ENCODE results near the gene KRTAP9-7. TPM values are rescaled to one million over a fixed set of nuclear protein-coding genes. Genes with fewer than 3 reads are reported as not detected.

KRTAP9-7 gene
- total RNA-seq, 1 donor from 2014 or later: not detected

DNA sequence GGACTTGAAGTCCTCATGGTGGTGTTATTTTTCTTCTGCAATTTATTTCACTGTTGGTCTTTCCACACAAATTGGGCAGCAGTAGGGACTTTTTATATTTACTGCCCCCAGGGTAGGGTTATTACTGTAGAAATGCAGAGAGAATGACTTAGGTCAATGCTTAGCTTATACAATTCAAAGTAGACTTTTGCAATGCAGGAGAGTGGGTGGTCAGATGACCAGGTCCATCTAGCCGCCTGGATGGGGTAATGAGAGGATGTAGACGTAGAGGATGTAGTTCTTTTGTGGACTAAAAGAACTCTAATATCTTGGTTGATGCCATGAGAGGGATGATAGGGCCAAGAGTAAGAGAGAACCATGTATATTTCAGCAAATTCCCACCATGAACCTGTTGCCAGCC is 42.7 kb downstream of the KRTAP9-7 start:
- no peak for DNase-seq (ENCODE audit: low spot score)

DNA sequence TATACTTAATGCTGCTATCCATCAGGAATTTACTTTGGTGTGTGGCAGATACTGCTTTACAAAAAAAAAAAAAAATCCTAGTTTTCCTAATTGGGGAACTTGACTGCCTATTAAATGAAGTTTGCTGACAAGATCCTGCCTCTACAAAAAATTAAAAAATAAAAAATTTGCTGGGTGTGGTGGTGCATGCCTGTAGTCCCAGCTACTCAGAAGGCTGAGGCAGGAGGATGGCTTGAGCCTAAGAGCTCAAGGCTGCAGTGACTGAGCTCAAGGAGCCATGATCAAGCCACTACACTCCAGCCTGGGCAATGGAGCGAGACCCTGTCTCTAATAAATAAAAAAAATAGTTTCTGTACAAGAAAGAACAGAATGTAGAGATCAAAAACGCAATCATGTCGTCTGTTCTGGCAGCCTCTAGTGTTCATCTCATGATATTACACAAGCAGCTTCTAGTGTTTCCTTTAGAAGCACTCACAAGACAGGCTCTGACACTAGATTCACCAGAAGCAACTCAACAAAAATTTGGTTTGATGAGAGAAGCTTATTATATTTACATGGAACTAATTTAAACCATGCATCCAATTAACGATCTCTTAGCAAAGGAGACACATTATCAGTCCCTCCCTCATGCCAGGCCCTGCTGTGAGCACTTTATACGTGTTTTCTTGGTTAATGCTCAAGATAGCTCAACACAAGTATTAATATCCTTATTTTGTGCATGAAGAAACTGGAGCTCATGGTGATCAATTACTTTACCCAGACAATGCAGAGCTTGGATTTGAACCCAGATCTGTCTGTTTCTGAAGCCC is 46.8 kb downstream of the KRTAP9-7 start:
- DNase-seq (ENCODE audit: low spot score): no peak

DNA sequence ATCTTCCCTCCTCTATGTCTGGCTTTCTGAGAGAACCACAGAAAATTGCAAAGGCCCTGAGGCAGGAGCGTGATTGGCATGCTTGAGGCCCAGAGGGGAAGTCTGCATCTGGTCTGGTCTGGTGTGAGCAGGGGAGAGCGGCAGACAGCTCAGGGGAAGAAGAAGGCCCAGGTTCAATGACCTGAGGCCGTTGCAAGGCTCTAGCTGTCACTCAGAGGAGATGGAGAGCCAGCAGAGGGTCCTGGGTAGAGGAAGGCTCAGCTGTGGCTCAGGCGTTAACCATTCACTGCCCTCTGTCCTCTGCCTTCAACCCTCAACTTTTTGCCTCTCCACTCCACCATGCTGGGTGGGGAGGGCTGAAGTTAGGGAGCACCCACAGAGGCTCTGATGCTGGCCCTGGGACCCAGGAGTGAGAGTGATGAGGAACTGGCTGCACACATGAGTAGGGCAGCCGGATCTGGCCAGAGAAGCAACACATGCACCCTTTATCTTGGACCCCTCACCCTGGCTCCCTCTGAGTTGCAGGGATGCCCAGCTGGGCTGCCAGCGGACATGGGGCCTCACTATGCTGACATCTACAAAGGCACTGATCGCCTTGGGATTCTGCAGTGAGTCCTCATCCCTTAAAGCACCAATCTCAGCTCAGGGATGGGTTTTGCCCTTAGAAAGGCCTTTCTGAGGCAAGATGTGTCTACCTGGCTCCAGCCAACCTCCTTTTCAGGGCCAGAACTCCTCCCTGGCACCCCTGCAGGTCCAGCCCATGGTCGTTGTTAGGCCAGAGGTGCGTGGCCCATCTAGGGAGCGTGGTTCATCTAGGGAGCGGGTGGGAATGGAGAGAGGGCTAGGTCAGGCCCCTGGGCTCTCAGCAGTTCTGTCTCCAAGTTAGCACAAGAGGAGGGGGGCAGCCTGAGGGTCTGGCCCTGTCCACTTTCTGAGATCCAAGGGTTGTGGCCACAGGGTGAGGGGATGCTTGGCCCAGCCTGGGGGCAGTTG is 47.7 kb downstream of the KRTAP9-7 start:
- no peak for DNase-seq (ENCODE audit: low spot score)

DNA sequence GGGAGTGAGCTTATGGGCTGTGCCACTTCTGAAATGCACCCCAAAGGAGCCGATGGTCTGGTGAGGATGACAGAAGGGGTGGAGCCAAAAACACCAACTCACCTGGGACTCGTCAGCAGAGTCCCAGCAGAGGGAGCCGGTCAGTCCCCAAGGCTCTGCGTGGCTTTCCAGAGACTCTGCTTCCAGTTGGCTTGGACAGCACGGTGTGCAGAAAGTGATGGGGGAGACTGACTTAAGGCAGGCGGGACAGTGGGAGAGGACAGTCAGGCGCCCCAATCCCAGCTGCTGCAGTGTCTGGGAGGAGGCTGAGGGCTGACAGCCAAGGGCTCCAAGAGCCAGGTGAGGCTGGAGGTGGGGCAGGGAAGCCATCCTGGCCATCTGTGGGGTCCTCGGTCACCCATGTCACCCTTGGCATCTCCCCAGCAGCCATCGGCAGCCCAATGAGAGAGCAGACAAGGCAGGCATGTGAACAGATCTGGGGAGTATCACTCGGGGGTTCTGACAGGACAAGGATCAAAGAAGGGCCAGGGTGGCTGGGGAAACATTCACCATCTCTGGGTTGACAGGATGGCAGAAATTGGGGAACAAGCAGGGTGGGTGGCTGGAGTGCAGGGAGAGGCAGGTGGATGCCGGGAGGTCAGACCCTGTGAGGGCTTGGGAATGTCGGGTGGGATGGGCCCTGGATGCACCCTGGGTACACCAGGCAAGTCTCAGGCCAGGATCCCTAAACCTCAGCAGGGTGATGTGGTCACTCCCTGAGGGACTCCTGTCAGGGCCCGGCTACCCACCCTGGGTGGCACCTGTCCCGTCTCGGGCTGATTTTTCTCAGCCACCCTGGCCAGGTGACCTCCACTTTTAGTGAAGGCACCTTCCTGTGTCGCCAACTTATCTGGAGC is 48.9 kb downstream of the KRTAP9-7 start:
- no peak for DNase-seq (ENCODE audit: low spot score)

DNA sequence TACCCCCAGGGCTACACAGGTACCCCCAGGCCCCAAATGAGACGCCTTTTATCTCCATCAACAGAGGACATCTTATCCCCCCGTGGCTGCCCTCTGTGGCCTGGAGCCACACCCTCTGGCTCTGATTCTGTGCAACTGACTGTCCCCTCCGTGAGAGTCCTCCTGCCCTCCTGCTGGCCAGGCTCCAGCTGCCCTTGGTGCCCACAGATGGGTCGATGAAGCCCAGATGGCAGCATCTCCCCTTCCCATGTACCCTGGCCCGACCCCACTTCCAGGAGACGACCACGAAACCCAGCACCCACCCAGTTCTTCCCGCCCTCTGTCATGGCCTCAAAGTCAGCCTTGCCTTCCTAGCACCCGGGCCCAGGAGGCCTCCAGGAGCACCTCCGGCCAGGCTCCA is 49.6 kb downstream of the KRTAP9-7 start:
- DNase-seq (ENCODE audit: low spot score): no peak

DNA sequence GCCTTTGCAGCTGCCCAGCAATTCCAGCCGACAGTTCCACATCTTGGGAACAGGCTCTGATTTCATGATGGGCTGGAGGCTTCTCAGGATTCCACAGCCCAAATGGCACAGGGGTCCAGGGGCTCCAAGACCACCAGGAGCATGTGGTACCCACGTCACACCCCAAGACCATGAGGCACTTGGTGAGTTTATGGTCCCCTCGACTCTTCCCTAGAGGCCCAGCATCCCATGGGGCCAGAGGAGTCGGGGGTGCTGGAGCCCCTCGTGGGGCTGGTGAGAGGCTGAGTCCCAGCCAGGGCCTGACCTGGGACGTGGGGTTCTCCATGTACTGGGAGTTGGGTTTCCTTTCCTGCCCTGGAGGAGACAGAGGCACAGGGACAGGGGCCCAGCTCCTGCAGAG is 50.1 kb downstream of the KRTAP9-7 start:
- DNase-seq (ENCODE audit: low spot score): no peak

Other genes starting within 250 kb of the KRTAP9-7 start
- not detected for gene KRTAP1-5, start 248.5 kb upstream of the KRTAP9-7 start, total RNA-seq
- gene KRTAP1-4, start 245.5 kb upstream of the KRTAP9-7 start, total RNA-seq: not detected
- gene KRTAP1-3, start 240.8 kb upstream of the KRTAP9-7 start, total RNA-seq: not detected
- gene KRTAP1-1, start 234.2 kb upstream of the KRTAP9-7 start, total RNA-seq: not detected
- gene KRTAP2-1, start 228.4 kb upstream of the KRTAP9-7 start, total RNA-seq: not detected
- not detected for gene KRTAP2-2, start 220.5 kb upstream of the KRTAP9-7 start, total RNA-seq
- not detected for gene KRTAP2-3, start 215.6 kb upstream of the KRTAP9-7 start, total RNA-seq
- not detected for gene KRTAP2-4, start 209.8 kb upstream of the KRTAP9-7 start, total RNA-seq
- not detected for gene KRTAP4-7, start 191.5 kb upstream of the KRTAP9-7 start, total RNA-seq
- gene KRTAP4-8, start 177.6 kb upstream of the KRTAP9-7 start, total RNA-seq: not detected
- gene KRTAP4-16, start 173.5 kb upstream of the KRTAP9-7 start, total RNA-seq: not detected
- not detected for gene KRTAP4-9, start 170.3 kb upstream of the KRTAP9-7 start, total RNA-seq
- gene KRTAP4-11, start 157.3 kb upstream of the KRTAP9-7 start, total RNA-seq: not detected
- not detected for gene KRTAP4-12, start 151.5 kb upstream of the KRTAP9-7 start, total RNA-seq
- not detected for gene KRTAP4-6, start 135.2 kb upstream of the KRTAP9-7 start, total RNA-seq
- not detected for gene KRTAP4-5, start 125.9 kb upstream of the KRTAP9-7 start, total RNA-seq
- not detected for gene KRTAP4-4, start 115.0 kb upstream of the KRTAP9-7 start, total RNA-seq
- not detected for gene KRTAP4-3, start 107.5 kb upstream of the KRTAP9-7 start, total RNA-seq
- gene KRTAP4-2, start 97.5 kb upstream of the KRTAP9-7 start, total RNA-seq: not detected
- not detected for gene KRTAP4-1, start 90.8 kb upstream of the KRTAP9-7 start, total RNA-seq
- gene KRTAP9-1, start 85.8 kb upstream of the KRTAP9-7 start, total RNA-seq: not detected
- gene KRTAP9-2, start 49.0 kb upstream of the KRTAP9-7 start, total RNA-seq: not detected
- not detected for gene KRTAP9-3, start 43.2 kb upstream of the KRTAP9-7 start, total RNA-seq
- gene KRTAP9-8, start 37.7 kb upstream of the KRTAP9-7 start, total RNA-seq: not detected
- not detected for gene KRTAP9-4, start 26.0 kb upstream of the KRTAP9-7 start, total RNA-seq
- not detected for gene KRTAP9-9, start 20.3 kb upstream of the KRTAP9-7 start, total RNA-seq
- not detected for gene KRTAP9-6, start 10.3 kb upstream of the KRTAP9-7 start, total RNA-seq
- gene KRTAP29-1, start 27.2 kb downstream of the KRTAP9-7 start, total RNA-seq: not detected
- gene KRTAP16-1, start 33.6 kb downstream of the KRTAP9-7 start, total RNA-seq: not detected
- not detected for gene KRTAP17-1, start 40.0 kb downstream of the KRTAP9-7 start, total RNA-seq
- not detected for gene KRT33A, start 75.1 kb downstream of the KRTAP9-7 start, total RNA-seq
- not detected for gene KRT33B, start 94.1 kb downstream of the KRTAP9-7 start, total RNA-seq
- gene KRT34, start 106.6 kb downstream of the KRTAP9-7 start, total RNA-seq: not detected
- not detected for gene KRT31, start 121.9 kb downstream of the KRTAP9-7 start, total RNA-seq
- not detected for gene KRT37, start 148.9 kb downstream of the KRTAP9-7 start, total RNA-seq
- gene KRT38, start 165.3 kb downstream of the KRTAP9-7 start, total RNA-seq: not detected
- not detected for gene KRT32, start 191.7 kb downstream of the KRTAP9-7 start, total RNA-seq
- gene KRT35, start 205.5 kb downstream of the KRTAP9-7 start, total RNA-seq: not detected
- gene KRT36, start 214.2 kb downstream of the KRTAP9-7 start, total RNA-seq: not detected
- not detected for gene KRT13, start 229.9 kb downstream of the KRTAP9-7 start, total RNA-seq
- not detected for gene KRT15, start 243.2 kb downstream of the KRTAP9-7 start, total RNA-seq

Measured in mesenteric fat pad (tissue), 1 donor.